Keratinocyte (primary cell): ENCODE results near the gene GLS. TPM values are rescaled to one million over a fixed set of nuclear protein-coding genes. Genes with fewer than 3 reads are reported as not detected.

Source experiments
- DNase-seq: peaks from one replicate; pipeline ENCODE4 v3.0.0-alpha.2; 2011; ENCODE audit warnings: low read depth, missing footprints, low spot score
- FAIRE-seq: peaks from 2 replicates; lab custom pipeline; 2011; peaks lifted over from hg19 to GRCh38; lab: Jason Lieb, UNC
- H2AFZ ChIP-seq: 2 replicates; pipeline ENCODE4 v1.6.0; 2012; ENCODE audit warnings: low read length, control low read depth, inconsistent platforms; ENCODE audit not compliant: control insufficient read depth
- H3K27ac ChIP-seq: 2 replicates; pipeline ENCODE4 v1.5.1; 2011; ENCODE audit warnings: low read length; ENCODE audit not compliant: control insufficient read depth, insufficient read depth
- H3K27me3 ChIP-seq: 3 replicates; pipeline ENCODE4 v1.6.0; 2011; ENCODE audit warnings: low read length; ENCODE audit not compliant: control insufficient read depth, insufficient read depth; ENCODE audit errors: extremely low read depth
- H3K36me3 ChIP-seq, 2 experiments: 2 replicates in 1 of 2; 3 replicates in 1 of 2; pipeline ENCODE4 v1.5.1; 2011; ENCODE audit warnings: low read length in 2 of 2, mild to moderate bottlenecking in 1 of 2; ENCODE audit not compliant: control insufficient read depth in 2 of 2, insufficient read depth in 2 of 2; ENCODE audit errors: extremely low read depth in 1 of 2
- H3K4me1 ChIP-seq: 3 replicates; pipeline ENCODE4 v1.5.1; 2011; ENCODE audit warnings: low read length; ENCODE audit not compliant: control insufficient read depth, insufficient read depth; ENCODE audit errors: extremely low read depth
- H3K4me2 ChIP-seq: 3 replicates; pipeline ENCODE4 v1.6.0; 2011; ENCODE audit warnings: low read depth, low read length; ENCODE audit not compliant: control insufficient read depth, insufficient read depth; ENCODE audit errors: extremely low read depth
- H3K4me3 ChIP-seq, 3 experiments: fragments of 200-600 bp in 1 of 3; sonication (generic) in 1 of 3; 2 replicates in 2 of 3; 3 replicates in 1 of 3; pipeline ENCODE4 v1.5.1; 2011 to 2016; ENCODE audit warnings: low read length in 3 of 3, mild to moderate bottlenecking in 3 of 3, control low read depth in 2 of 3, inconsistent platforms in 1 of 3, low read depth in 1 of 3, mixed read lengths in 1 of 3, mixed run types in 1 of 3, moderate library complexity in 1 of 3; ENCODE audit not compliant: control insufficient read depth in 2 of 3, insufficient read depth in 2 of 3; ENCODE audit errors: extremely low read depth in 1 of 3
- H3K79me2 ChIP-seq: 2 replicates; pipeline ENCODE4 v1.6.0; 2012; ENCODE audit warnings: low read length; ENCODE audit not compliant: control insufficient read depth, insufficient read depth
- H3K9ac ChIP-seq: 3 replicates; pipeline ENCODE4 v1.6.0; 2011; ENCODE audit warnings: low read length; ENCODE audit not compliant: control insufficient read depth, insufficient read depth; ENCODE audit errors: extremely low read depth
- H3K9me1 ChIP-seq: 3 replicates; pipeline ENCODE4 v1.6.0; 2011; ENCODE audit warnings: low read length; ENCODE audit not compliant: control insufficient read depth, insufficient read depth; ENCODE audit errors: extremely low read depth
- H3K9me3 ChIP-seq: 2 replicates; pipeline ENCODE4 v1.5.1; 2012; ENCODE audit warnings: low read depth, low read length; ENCODE audit not compliant: control insufficient read depth
- H4K20me1 ChIP-seq: 3 replicates; pipeline ENCODE4 v1.6.0; 2011; ENCODE audit warnings: low read length; ENCODE audit not compliant: control insufficient read depth, insufficient read depth; ENCODE audit errors: extremely low read depth
- EZH2 ChIP-seq: IDR thresholded peaks from one replicate; pipeline ENCODE4 v1.6.1; 2012; ENCODE audit warnings: inconsistent platforms, mild to moderate bottlenecking, low read length, moderate library complexity
- dilution Hi-C: fragments of 300-500 bp; cut with MboI; formaldehyde crosslinking; loops from one replicate; pipeline ENCODE4 v1.7.0; 2020; ENCODE audit warnings: low sequenced_read_pairs; ENCODE audit not compliant: extremely low pct_ligation_motif_present
- polyA plus RNA-seq, 5 experiments: library from polyadenylated mRNA; depleted of rRNA in 3 of 5; stranded (reverse) in 3 of 5; stranded (forward) in 1 of 5; unstranded in 1 of 5; fragments of >200 nt; gene quantifications; 1 replicate in 1 of 5; 2 replicates in 3 of 5; 3 replicates in 1 of 5; pipeline versions ENCODE4 v1.2.1 to v1.2.3, GENCODE V29; 2011 to 2012; ENCODE audit warnings: missing spikeins in 2 of 5, low read depth in 1 of 5, low replicate concordance in 1 of 5
- TF ChIP-seq, protein P1 (sequence below), 3 experiments: IDR thresholded peaks in 1 of 3; conservative IDR thresholded peaks in 1 of 3; optimal IDR thresholded peaks in 1 of 3; 2 replicates in 2 of 3; 3 replicates in 1 of 3; pipeline versions ENCODE3 to v1.5.1; 2011; ENCODE audit warnings: low read length in 3 of 3, mild to moderate bottlenecking in 3 of 3, moderate library complexity in 2 of 3, control low read depth in 1 of 3, inconsistent platforms in 1 of 3; ENCODE audit not compliant: insufficient read depth in 2 of 3; ENCODE audit errors: extremely low read depth in 1 of 3

GLS gene
- polyA plus RNA-seq, 1 donor (not counting 4 experiments of a cell fraction or from before 2014, with no cell fraction given) = 130 TPM

DNA sequence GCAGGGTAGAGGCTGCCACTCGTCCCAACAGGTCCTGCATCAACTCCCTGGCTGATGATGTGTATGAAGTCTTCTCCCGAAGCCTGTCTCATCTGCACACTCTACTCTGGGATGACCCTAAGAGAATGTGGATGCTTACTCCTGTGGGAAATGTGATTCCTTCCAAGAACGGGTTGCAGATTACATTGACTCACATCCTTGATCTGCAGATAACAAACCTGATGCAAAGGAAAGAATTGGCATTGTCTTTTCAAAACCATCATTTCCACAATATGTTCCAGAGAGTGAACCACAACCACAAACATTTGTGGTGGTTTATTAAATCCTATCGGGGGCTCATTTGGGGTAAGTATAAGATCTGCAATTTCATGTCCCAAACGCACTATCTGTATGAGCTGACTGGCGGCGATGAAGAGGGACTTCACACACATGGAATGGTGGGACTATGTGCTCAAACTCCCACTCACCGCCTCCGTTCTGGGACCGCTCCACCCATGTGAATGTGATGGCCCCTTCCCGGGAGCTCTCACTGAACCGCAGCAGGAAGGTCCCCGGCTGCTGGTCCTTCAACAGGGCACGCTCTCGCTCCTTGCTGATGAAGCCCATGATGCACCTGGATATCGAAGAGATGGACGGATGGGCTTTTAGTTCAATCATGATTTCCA, 97.9 kb downstream of the GLS start:
- dilution Hi-C loops = no loop called here
- H3K4me1 ChIP-seq = peaks cover 12% of the 10 kb centered on the region
- H3K9ac ChIP-seq = no peak overlapping the region
- H3K4me3 ChIP-seq = no peak overlapping the region
- no peaks in the 10 kb centered on the region for H3K79me2 ChIP-seq
- H3K4me2 ChIP-seq = no peak overlapping the region
- no peaks in the 10 kb centered on the region for H4K20me1 ChIP-seq
- H2AFZ ChIP-seq = no peak overlapping the region
- no peaks in the 10 kb centered on the region for H3K27me3 ChIP-seq
- no peaks in the 10 kb centered on the region for H3K9me1 ChIP-seq
- H3K9me3 ChIP-seq = no peaks in the 10 kb centered on the region
- H3K36me3 ChIP-seq = peaks cover 57 to 74% of the 10 kb centered on the region in 2 experiments
- TF ChIP-seq EZH2 = no peak
- TF ChIP-seq, protein P1, sequence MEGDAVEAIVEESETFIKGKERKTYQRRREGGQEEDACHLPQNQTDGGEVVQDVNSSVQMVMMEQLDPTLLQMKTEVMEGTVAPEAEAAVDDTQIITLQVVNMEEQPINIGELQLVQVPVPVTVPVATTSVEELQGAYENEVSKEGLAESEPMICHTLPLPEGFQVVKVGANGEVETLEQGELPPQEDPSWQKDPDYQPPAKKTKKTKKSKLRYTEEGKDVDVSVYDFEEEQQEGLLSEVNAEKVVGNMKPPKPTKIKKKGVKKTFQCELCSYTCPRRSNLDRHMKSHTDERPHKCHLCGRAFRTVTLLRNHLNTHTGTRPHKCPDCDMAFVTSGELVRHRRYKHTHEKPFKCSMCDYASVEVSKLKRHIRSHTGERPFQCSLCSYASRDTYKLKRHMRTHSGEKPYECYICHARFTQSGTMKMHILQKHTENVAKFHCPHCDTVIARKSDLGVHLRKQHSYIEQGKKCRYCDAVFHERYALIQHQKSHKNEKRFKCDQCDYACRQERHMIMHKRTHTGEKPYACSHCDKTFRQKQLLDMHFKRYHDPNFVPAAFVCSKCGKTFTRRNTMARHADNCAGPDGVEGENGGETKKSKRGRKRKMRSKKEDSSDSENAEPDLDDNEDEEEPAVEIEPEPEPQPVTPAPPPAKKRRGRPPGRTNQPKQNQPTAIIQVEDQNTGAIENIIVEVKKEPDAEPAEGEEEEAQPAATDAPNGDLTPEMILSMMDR (optimal IDR thresholded peaks at IDR 0.05 in 1 of 3, IDR thresholded peaks at IDR 0.05 in 1 of 3, conservative IDR thresholded peaks at IDR 0.05 in 1 of 3; ENCODE audit: extremely low read depth in 1 of 3, insufficient read depth in 2 of 3, low read length in 3 of 3) = no peak
- DNase-seq (no peak), FAIRE-seq (peak; percentile 79)
- no peak overlapping the region for H3K27ac ChIP-seq

DNA sequence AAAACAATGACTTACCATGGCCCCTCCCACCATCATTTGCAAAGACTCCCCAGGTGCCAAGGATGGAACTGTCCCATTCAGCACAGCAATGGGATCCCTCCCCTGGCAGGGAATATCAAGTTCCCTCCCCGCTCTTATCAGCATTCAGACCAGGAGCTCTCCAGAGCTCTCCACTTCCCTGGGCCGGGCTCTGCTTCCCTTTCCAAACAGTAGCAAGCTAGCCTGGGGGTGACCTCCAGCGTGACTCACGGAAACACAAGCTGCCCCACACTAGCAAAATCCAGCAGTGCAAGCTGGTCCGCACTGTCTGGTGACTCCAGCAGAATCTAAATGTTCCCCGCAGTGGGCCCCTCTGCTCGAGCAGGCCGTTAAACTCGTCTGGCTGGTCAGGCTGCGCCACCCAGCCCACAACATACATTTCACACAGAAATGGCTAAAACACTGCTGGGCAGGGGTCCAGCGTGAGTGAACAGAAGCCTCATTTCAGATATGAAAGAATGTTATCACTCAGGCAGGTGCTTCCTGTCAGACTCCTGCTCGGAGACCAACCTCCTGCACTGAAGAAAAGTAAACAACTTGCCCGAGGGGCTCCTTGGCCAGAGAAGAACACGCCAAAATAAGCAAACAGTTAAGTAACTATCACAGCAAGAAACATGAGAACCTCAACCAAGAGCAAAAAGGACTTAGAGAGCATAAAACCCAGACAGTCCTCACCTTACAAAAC, 99.4 kb downstream of the GLS start:
- DNase-seq (no peak), FAIRE-seq (no peak)
- no peak for TF ChIP-seq EZH2
- Histone ChIP-seq H3K9me1 (no peaks in the 10 kb centered on the region), H3K4me1 (peaks cover 21% of the 10 kb centered on the region), H3K36me3 (peaks cover 51 to 67% of the 10 kb centered on the region in 2 experiments), H3K27ac (no peak overlapping the region), H2AFZ (no peak overlapping the region), H3K79me2 (no peaks in the 10 kb centered on the region), H3K4me2 (no peak overlapping the region), H4K20me1 (no peaks in the 10 kb centered on the region), H3K27me3 (no peaks in the 10 kb centered on the region), H3K9me3 (no peaks in the 10 kb centered on the region), H3K4me3 (no peak overlapping the region), H3K9ac (no peak overlapping the region)
- dilution Hi-C loops = no loop called here
